Small intestine (tissue), 7 donors: ENCODE data around the gene AFAP1. TPM values are rescaled to one million over a fixed set of nuclear protein-coding genes. Genes with fewer than 3 reads are reported as not detected.

Experiments used
- DNase-seq, 2 donors: peaks; one replicate each; pipeline versions ENCODE4 v3.0.0 to v3.0.0-alpha.2; 2013
- FAIRE-seq: peaks from 2 replicates; lab custom pipeline; 2012; peaks lifted over from hg19 to GRCh38; lab: Jason Lieb, UNC
- H3K27ac ChIP-seq, 3 donors: one replicate each; pipeline ENCODE4 v1.5.1; 2013; ENCODE audit warnings: low read length in 2 of 3, mild to moderate bottlenecking in 2 of 3, control low read depth in 1 of 3, inconsistent platforms in 1 of 3, low read depth in 1 of 3, moderate library complexity in 1 of 3
- H3K27me3 ChIP-seq, 3 donors: one replicate each; pipeline ENCODE4 v1.6.1; 2013; ENCODE audit warnings: low read length in 3 of 3, inconsistent platforms in 1 of 3; ENCODE audit not compliant: control insufficient read depth in 3 of 3, insufficient read depth in 3 of 3
- H3K36me3 ChIP-seq, 3 donors: one replicate each; pipeline ENCODE4 v1.6.1; 2013; ENCODE audit warnings: low read length in 3 of 3, inconsistent platforms in 1 of 3, low read depth in 1 of 3, mild to moderate bottlenecking in 1 of 3, moderate library complexity in 1 of 3; ENCODE audit not compliant: control insufficient read depth in 3 of 3, insufficient read depth in 2 of 3
- H3K4me1 ChIP-seq, 3 donors: one replicate each; pipeline ENCODE4 v1.6.1; 2013; ENCODE audit warnings: low read length in 2 of 3, inconsistent platforms in 1 of 3, low read depth in 1 of 3, mild to moderate bottlenecking in 1 of 3, moderate library complexity in 1 of 3; ENCODE audit not compliant: control insufficient read depth in 3 of 3, insufficient read depth in 2 of 3
- H3K4me3 ChIP-seq, 3 donors: one replicate each; pipeline ENCODE4 v1.5.1; 2013; ENCODE audit warnings: low read length in 3 of 3, control low read depth in 1 of 3, inconsistent platforms in 1 of 3, low read depth in 1 of 3, mild to moderate bottlenecking in 1 of 3, moderate library complexity in 1 of 3
- H3K9me3 ChIP-seq, 2 donors: one replicate each; pipeline ENCODE4 v1.6.1; 2013; ENCODE audit warnings: low read depth in 1 of 2, low read length in 1 of 2; ENCODE audit not compliant: control insufficient read depth in 2 of 2, insufficient read depth in 1 of 2
- WGBS, 3 donors: extraction: QIAGEN DNeasy Blood & Tissue Kit; methylation state at CpG; one replicate each; pipeline ENCODE4 v1.1.7; 2013; 5-methylcytosine and 5-hydroxymethylcytosine counted together
- polyA plus RNA-seq, 4 donors: library from polyadenylated mRNA; stranded (reverse) in 3 of 4; unstranded in 1 of 4; fragments of 200-250 nt in 3 of 4; fragments of 120-200 nt in 1 of 4; gene quantifications; one replicate each; pipeline versions ENCODE4 v1.2.1 to v1.2.3, GENCODE V29; 2013
- donor health status: healthy with polysubstance abuse.
- donor health status: control.
- donor health status: control.
- donor health status: Bipolar disorder and iron deficiency.
- donor health status: healthy.

AFAP1 gene
- polyA plus RNA-seq, 4 donors: 2.2 to 14.0 (median 6.7) TPM

DNA sequence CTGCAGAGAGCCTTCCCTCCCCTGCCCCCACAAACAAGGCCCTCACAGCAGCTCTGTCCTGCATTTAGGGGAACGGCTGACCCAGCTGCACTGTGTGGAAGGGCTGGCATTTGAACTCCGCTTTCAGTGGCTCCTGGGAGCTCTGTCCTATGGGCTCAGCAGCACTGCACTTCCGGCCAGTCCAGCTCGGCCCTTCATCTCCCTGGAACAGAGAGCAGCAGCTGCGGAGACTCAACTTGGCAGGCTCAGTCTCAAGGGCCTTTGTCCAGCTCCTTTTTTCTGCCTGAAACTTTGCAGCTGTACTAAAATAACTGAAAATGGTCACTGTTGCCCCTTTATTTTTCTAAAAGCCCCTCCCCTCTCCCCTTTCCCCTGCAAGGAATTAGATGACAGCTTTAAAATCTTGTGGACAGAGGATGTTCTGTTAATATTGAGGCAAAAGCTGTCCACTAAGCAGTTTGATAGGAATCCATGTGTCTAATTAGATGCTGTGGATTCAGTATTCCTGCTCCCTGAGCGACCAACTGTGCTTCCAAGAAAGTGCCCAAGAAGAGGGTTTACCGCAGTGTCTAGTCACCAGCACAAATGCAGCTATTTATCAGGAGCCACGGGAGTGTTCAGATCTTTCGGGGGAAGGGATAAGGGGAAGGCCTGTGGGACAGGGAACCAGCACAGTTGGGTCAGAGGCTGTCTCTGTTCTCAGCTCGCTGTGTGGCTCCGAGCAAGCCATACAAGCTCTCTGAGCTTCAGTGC is 133.1 kb downstream of the AFAP1 start:
- FAIRE-seq: no peak
- Histone ChIP-seq H3K9me3 (no peaks in the 10 kb centered on the region), H3K27me3 (no peaks in the 10 kb centered on the region), H3K27ac (peak overlapping the region in 2 of 3 donors; percentile 65 to 75), H3K4me1 (peaks cover 0 to 27% (median 2%) of the 10 kb centered on the region in 3 donors), H3K36me3 (peaks cover 0 to 55% (median 2%) of the 10 kb centered on the region in 3 donors), H3K4me3 (no peak overlapping the region)
- 69 to 89% (median 78%) methylated on average over 11 of the region's 11 CpGs for WGBS, 3 donors
- peak in 1 of 2 donors; percentile 50 for DNase-seq

DNA sequence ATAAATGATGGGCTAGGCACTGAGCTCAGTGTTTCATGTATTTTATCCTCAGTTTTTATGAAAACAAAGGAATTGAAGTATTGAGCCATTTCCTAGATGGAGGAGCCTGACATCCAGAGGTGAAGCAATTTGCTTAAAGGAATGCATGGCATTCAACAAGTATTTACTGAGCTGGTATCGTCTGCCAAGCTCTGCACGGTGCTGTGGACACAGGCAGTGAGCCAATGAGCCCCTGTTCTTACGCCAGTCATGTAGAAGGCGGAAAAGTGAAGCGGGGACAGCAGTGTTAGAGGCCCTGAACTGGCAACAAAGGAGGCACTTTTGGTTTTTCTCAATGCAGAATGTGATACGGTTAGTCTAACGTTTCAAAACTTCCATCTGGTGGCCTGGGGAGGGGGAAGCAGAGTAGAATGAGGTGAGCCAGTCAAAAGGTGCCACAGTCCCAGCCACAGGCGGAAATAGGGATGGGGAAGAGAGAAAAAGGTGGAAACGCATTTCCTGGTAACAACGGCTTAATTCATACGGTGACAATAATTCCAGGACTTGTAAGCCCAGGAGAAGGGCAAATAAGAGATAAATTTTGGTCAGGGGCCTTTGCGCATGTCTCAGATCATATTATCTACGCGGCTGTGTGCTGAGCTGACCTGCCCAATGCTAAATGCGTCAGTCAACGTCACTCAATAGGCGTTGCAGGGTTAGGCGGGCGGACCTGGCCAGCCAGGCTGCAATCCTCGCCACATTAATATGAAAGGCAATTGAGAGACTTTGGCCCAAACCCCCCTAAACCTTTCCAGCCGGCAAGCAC is 133.9 kb downstream of the AFAP1 start:
- DNase-seq: no peak
- Histone ChIP-seq H3K27ac (peak overlapping the region in 2 of 3 donors; percentile 13 to 75), H3K27me3 (no peaks in the 10 kb centered on the region), H3K4me3 (no peak overlapping the region), H3K4me1 (peaks cover 0 to 20% (median 2%) of the 10 kb centered on the region in 3 donors), H3K9me3 (no peaks in the 10 kb centered on the region), H3K36me3 (peaks cover 0 to 51% (median 2%) of the 10 kb centered on the region in 3 donors)
- 64 to 76% (median 74%) methylated on average over 21 of the region's 21 CpGs for WGBS, 3 donors
- no peak for FAIRE-seq

DNA sequence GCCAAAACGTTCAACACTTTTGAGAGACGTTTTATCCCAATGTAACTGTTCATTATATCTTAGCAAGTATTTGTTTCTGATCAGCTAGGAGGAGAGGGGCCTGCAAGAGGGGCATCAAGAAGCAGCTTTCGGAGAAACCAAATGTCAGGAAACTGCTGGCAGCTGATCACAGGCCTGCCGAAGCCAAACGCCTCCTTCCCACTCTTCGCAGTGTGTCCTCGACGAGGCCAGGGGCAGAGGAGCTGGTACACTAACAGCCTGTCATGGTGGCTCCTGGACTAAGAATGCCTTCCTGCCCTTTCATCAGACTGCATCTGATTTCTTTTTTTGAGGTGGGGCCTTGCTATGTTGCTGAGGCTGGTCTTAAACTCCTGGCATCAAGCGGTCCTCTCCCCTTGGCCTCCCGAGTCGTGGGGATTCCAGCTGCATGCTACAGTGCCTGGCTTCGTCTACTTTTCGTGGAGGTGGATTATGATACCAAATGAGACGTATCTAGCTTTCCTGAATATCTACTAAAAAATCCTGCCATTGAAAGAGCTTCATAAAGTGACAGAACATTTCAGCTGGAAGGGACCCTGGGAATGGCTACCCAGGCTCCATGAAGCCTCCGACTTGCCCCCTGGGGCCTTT is 134.8 kb downstream of the AFAP1 start:
- DNase-seq (no peak), FAIRE-seq (no peak)
- H3K36me3 ChIP-seq: peaks cover 0 to 50% (median 8%) of the 10 kb centered on the region in 3 donors
- no peak overlapping the region for H3K4me3 ChIP-seq
- no peaks in the 10 kb centered on the region for H3K9me3 ChIP-seq
- peak overlapping the region in 1 of 3 donors; percentile 2 for H3K27ac ChIP-seq
- 86 to 91% (median 88%) methylated on average over 15 of the region's 15 CpGs for WGBS, 3 donors
- H3K27me3 ChIP-seq: no peaks in the 10 kb centered on the region
- H3K4me1 ChIP-seq: peaks cover 0 to 15% (median 2%) of the 10 kb centered on the region in 3 donors

DNA sequence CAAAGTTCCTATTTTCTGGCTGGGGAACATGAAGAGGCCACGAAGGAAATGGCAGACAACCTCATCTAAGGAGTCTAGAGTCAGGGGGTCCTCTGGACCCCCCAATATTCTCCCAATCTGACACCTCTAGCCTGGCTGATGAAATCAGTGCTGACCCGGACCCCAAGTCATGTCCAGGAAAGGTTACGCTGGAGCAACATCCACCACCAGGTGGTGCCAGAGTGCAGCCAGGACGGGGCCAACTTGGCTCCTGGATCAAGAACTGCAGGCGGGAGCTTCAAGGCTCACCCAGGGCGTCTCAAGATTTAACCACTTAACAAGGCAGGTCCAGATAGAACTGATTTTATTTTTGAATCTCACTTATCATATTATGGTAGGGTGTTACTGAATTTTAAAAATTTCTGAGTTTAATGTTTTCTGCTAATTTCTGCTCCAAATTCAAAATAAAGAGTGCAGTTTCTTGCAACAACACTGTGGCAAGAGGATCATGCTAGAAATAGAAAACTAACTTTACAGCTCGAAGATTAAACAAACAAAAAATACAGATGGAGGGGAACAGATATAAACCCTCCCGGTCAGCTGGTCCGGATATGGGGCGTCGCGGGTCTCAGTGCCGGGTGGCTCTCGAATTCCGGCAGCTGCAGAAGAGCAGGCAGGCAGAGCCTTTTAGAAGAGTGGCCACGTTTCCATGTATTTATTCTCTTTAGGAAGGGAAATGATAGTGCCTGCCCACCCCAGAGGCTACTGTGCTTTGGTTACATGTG is 135.5 kb downstream of the AFAP1 start:
- no peak for FAIRE-seq

GRCh38 chr4:7803371-7803770 is 136.3 kb downstream of the AFAP1 start:
- Histone ChIP-seq H3K4me1 (peaks cover 0 to 15% (median 2%) of the 10 kb centered on the region in 3 donors), H3K27me3 (no peaks in the 10 kb centered on the region), H3K9me3 (no peaks in the 10 kb centered on the region), H3K36me3 (peaks cover 0 to 53% (median 9%) of the 10 kb centered on the region in 3 donors), H3K27ac (no peak overlapping the region), H3K4me3 (no peak overlapping the region)
- no peak for DNase-seq
- no peak for FAIRE-seq
- WGBS, 3 donors: 89 to 97% (median 91%) methylated on average over 7 of the region's 7 CpGs

More for the DNA sequence above, 135.5 kb downstream of the AFAP1 start:
- peak; percentile 77 to 88 for DNase-seq
- Histone ChIP-seq H3K27me3 (no peaks in the 10 kb centered on the region), H3K36me3 (peaks cover 0 to 50% (median 11%) of the 10 kb centered on the region in 3 donors), H3K4me1 (peaks cover 0 to 15% (median 2%) of the 10 kb centered on the region in 3 donors), H3K9me3 (no peaks in the 10 kb centered on the region), H3K27ac (peak overlapping the region in 1 of 3 donors; percentile 2), H3K4me3 (no peak overlapping the region)
- WGBS, 3 donors: 44 to 52% (median 49%) methylated on average over 16 of the region's 16 CpGs

- WGBS, 3 donors: 31 to 34% (median 33%) methylated on average over 6 of the region's 6 CpGs
- H3K27me3 ChIP-seq: no peaks in the 10 kb centered on the region
- FAIRE-seq: no peak
- H3K9me3 ChIP-seq: no peaks in the 10 kb centered on the region
- H3K4me3 ChIP-seq: no peak overlapping the region
- H3K36me3 ChIP-seq: peaks cover 3 to 49% (median 11%) of the 10 kb centered on the region in 3 donors
- peak; percentile 78 to 88 for DNase-seq
- H3K4me1 ChIP-seq: peaks cover 0 to 8% (median 2%) of the 10 kb centered on the region in 3 donors
- H3K27ac ChIP-seq: no peak overlapping the region
Measured at GRCh38 chr4:7802093-7802726, 137.5 kb downstream of the AFAP1 start.

GRCh38 chr4:7801641-7802040 is 138.0 kb downstream of the AFAP1 start:
- Histone ChIP-seq H3K4me3 (no peak overlapping the region), H3K36me3 (peaks cover 3 to 47% (median 11%) of the 10 kb centered on the region in 3 donors), H3K27ac (no peak overlapping the region), H3K27me3 (no peaks in the 10 kb centered on the region), H3K9me3 (no peaks in the 10 kb centered on the region), H3K4me1 (peaks cover 0 to 7% (median 2%) of the 10 kb centered on the region in 3 donors)
- 35 to 43% (median 36%) methylated on average over 1 of the region's 1 CpG for WGBS, 3 donors
- DNase-seq (no peak), FAIRE-seq (no peak)
